K562 (cell line): Measurements from ENCODE around the gene C15orf61. TPM values are rescaled to one million over a fixed set of nuclear protein-coding genes. Genes with fewer than 3 reads are reported as not detected.

Source experiments
- BRD9 ChIP-seq: fragments of 450-650 bp; IDR thresholded peaks from 2 replicates; pipeline ENCODE4 v1.6.1; 2018; ENCODE audit warnings: low read depth; ENCODE audit not compliant: partially characterized antibody
- CHAMP1 ChIP-seq: fragments of 450-650 bp; IDR thresholded peaks from 2 replicates; pipeline ENCODE4 v1.6.1; 2016; ENCODE audit warnings: mild to moderate bottlenecking
- CHD2 ChIP-seq: IDR thresholded peaks from 2 replicates; pipeline ENCODE4 v1.6.1; 2011; ENCODE audit warnings: low read depth, low read length
- CTBP1 ChIP-seq: fragments of 450-650 bp; IDR thresholded peaks from 2 replicates; pipeline ENCODE4 v1.6.1; 2016; ENCODE audit warnings: borderline replicate concordance
- CTCFL ChIP-seq: IDR thresholded peaks from 2 replicates; pipeline ENCODE4 v1.6.1; 2011; ENCODE audit warnings: borderline replicate concordance, low read depth, mild to moderate bottlenecking, moderate library complexity, low read length; ENCODE audit not compliant: insufficient read depth, poor library complexity, severe bottlenecking
- EP400 ChIP-seq: fragments of 450-650 bp; IDR thresholded peaks from 2 replicates; pipeline ENCODE4 v1.6.1; 2017; ENCODE audit warnings: antibody characterized with exemption, mild to moderate bottlenecking, moderate library complexity
- GABPA ChIP-seq: fragments of 200-800 bp; sonication (Bioruptor generic); conservative IDR thresholded peaks from 2 replicates; pipeline ENCODE4 v1.6.1; 2016; ENCODE audit warnings: low read depth, missing genetic modification characterization, missing compliant biosample characterization
- KDM5B ChIP-seq: fragments of 200-600 bp; sonication (generic); IDR thresholded peaks from 2 replicates; pipeline ENCODE4 v1.6.1; 2012; ENCODE audit warnings: low read depth, mild to moderate bottlenecking, moderate library complexity, low read length, control low read depth, inconsistent platforms; ENCODE audit not compliant: insufficient replicate concordance
- MLLT1 ChIP-seq, 2 experiments: fragments of 450-650 bp; IDR thresholded peaks; 2 replicates each; pipeline ENCODE4 v1.6.1; 2016
- NCOA1 ChIP-seq: fragments of 450-650 bp; IDR thresholded peaks from 2 replicates; pipeline ENCODE4 v1.6.1; 2016; ENCODE audit warnings: low read depth
- POLR2AphosphoS5 ChIP-seq: IDR thresholded peaks from 2 replicates; pipeline ENCODE4 v1.6.1; 2011; ENCODE audit warnings: mild to moderate bottlenecking, low read depth, low read length, moderate library complexity; ENCODE audit not compliant: control insufficient read depth, insufficient read depth
- POLR2G ChIP-seq: fragments of 200-400 bp; formaldehyde crosslinking; IDR thresholded peaks from 2 replicates; pipeline ENCODE4 v1.6.1; 2017; ENCODE audit warnings: low read depth, mild to moderate bottlenecking, antibody characterized with exemption, low read length, moderate library complexity
- SMARCA4 ChIP-seq: fragments of 450-650 bp; IDR thresholded peaks from 2 replicates; pipeline ENCODE4 v1.6.1; 2016
- ZNF212 ChIP-seq: fragments of 450-650 bp; formaldehyde crosslinking; IDR thresholded peaks from 2 replicates; pipeline ENCODE4 v1.4.0; 2020; ENCODE audit warnings: mild to moderate bottlenecking
- ZNF696 ChIP-seq: fragments of 250-450 bp; sonication (Bioruptor Pico); conservative IDR thresholded peaks from 2 replicates; pipeline ENCODE4 v1.4.0; 2020; ENCODE audit warnings: mild to moderate bottlenecking, moderate library complexity
- polyA plus RNA-seq, 8 experiments: library from polyadenylated mRNA; depleted of rRNA in 4 of 8; stranded (reverse) in 5 of 8; unstranded in 3 of 8; fragments of >200 nt; fragmentation: Nextera tagmentation in 2 of 8; fragmentation: Illumina TruSeq in 1 of 8; extraction: Ambion mirVana in 2 of 8; extraction: Trizol in 1 of 8; gene quantifications; 2 replicates each; pipeline versions ENCODE4 v1.2.1 to v1.2.3, GENCODE V29; 2011 to 2014; ENCODE audit warnings: inconsistent platforms in 1 of 8, missing spikeins in 1 of 8
- total RNA-seq, 7 experiments: library from RNA; depleted of rRNA in 6 of 7; stranded (reverse); fragments of >200 nt in 6 of 7; fragmentation: Illumina TruSeq in 2 of 7; extraction: Trizol in 2 of 7; gene quantifications; 2 replicates each; pipeline versions ENCODE4 v1.2.1 to v1.2.3, GENCODE V29; 2011 to 2021; ENCODE audit warnings: low replicate concordance in 1 of 7
- TF ChIP-seq, protein P1 (sequence below): IDR thresholded peaks from 2 replicates; pipeline ENCODE4 v1.6.1; 2012; ENCODE audit warnings: low read depth, low read length, improper control_type of control experiment, borderline replicate concordance

The C15orf61 gene
- total and polyA plus RNA-seq, 9 of the 15 experiments (the other 6 are each of a cell fraction or from before 2014, with no cell fraction given): 1.6 to 10.5 (median 4.3) TPM

DNA sequence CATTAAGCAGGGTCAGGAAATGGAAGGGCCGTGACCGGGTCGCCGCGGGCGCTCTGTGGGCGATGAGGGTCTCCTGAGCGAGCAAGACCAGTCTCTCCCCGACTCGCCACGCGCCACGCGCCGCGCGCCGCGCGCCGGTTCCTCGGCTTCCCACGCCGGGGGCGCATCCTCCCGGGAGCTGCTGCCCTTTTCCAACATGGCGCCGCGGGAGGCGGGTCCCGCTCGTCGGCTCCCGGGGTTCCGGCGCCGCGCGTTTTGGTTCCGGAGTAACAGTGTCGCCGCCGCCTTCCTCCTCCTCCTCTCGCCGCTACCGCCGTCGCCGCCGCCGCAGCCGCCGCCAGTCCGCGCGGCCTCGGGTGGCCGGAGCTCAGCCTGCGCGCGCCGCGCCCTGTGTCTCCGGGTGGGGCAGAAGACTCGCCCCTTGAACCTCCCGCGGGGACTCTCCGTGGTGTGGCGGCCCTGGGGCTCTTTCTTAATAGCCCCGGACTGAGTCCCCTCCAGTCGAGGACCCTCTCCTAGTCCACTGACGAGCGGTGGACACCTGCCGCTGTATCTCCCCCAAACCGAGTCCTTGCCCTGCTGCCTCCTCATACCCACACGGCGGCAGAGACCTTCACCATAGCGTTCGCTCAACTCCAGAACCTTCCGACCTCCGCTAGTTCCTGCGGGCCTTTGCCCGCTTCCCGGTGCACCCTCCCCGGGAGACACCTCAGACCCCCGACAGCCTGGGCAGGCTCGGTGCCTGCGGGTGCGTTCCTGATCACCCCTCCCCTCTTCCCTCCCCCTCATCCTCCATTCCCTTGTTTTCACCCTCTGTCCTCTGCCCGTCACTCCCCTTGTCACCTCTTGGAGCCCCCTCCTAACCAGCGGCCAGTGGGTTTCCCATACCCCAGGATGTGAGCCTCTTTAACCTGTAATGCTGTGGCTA, 21.8 kb downstream of the C15orf61 start, which contains the start of gene MAP2K5 (continued):
- peak; percentile 65 for TF ChIP-seq KDM5B
- TF ChIP-seq EP400: peak; percentile 87
- TF ChIP-seq CTCFL: no peak
- no peak for TF ChIP-seq SMARCA4
- no peak for TF ChIP-seq ZNF696
- peak; percentile 97 for TF ChIP-seq GABPA (tag)
- peak; percentile 72; the same call in 1 of the 2 replicates for TF ChIP-seq POLR2AphosphoS5
- TF ChIP-seq CHD2: no peak
- TF ChIP-seq CTBP1: peak; percentile 78; the same call in 1 of the 2 replicates
- TF ChIP-seq CHAMP1: no peak
- no peak for TF ChIP-seq NCOA1
- TF ChIP-seq, protein P1, sequence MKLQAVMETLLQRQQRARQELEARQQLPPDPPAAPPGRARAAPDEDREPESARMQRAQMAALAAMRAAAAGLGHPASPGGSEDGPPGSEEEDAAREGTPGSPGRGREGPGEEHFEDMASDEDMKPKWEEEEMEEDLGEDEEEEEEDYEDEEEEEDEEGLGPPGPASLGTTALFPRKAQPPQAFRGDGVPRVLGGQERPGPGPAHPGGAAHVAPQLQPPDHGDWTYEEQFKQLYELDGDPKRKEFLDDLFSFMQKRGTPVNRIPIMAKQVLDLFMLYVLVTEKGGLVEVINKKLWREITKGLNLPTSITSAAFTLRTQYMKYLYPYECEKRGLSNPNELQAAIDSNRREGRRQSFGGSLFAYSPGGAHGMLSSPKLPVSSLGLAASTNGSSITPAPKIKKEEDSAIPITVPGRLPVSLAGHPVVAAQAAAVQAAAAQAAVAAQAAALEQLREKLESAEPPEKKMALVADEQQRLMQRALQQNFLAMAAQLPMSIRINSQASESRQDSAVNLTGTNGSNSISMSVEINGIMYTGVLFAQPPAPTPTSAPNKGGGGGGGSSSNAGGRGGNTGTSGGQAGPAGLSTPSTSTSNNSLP: no peak
- peak; percentile 95 for TF ChIP-seq POLR2G
- peak in 1 of 2 experiments; percentile 60; a peak in 3 of 4 replicates for TF ChIP-seq MLLT1 (IDR thresholded peaks at IDR 0.05)
- TF ChIP-seq ZNF212: no peak
- TF ChIP-seq BRD9: peak; percentile 58
- TF ChIP-seq, all 486 proteins: peak for 112
